ENCODE measurements around the gene TRPV3. TPM values are rescaled to one million over a fixed set of nuclear protein-coding genes. Genes with fewer than 3 reads are reported as not detected.

Gene TRPV3
- total RNA-seq, 1 experiment from 2014 or later: 0.35 TPM

- DNase-seq (ENCODE audit: low spot score) (no peak), ATAC-seq (peak; percentile 60)
- CTCF ChIA-PET: interaction anchor here (1.0 to 1.4 kb wide), 3 partner anchors 46 to 61 kb away, joined by 3 to 7 read pairs (median 3); no protein-coding TSS in a partner anchor
- Mint-ChIP-seq H3K9me3 (no peaks in the 10 kb centered on the region), H3K36me3 (no peaks in the 10 kb centered on the region), H3K4me1 (no peaks in the 10 kb centered on the region), H3K27ac (no peak overlapping the region; the same call in 1 of the 2 replicates), H3K27me3 (ENCODE audit: low read depth) (no peaks in the 10 kb centered on the region), H3K4me3 (no peak overlapping the region)
- POLR2A ChIA-PET: no interaction called here
- TF ChIP-seq ZNF425 (CRISPR knock-in tag; conservative IDR thresholded peaks at IDR 0.05) (no peak), NR1H2 (CRISPR knock-in tag; IDR thresholded peaks at IDR 0.05) (no peak), PREB (CRISPR knock-in tag; IDR thresholded peaks at IDR 0.05; ENCODE audit: borderline replicate concordance) (no peak)
These were observed 39.3 kb upstream of the TRPV3 start for GRCh38 chr17:3596804-3597464.

- H3K4me3 Mint-ChIP-seq: no peak overlapping the region
- no peak for TF ChIP-seq TEAD1 (CRISPR knock-in tag; IDR thresholded peaks at IDR 0.05)
- ATAC-seq (no peak), DNase-seq (ENCODE audit: low spot score) (no peak)
- no peaks in the 10 kb centered on the region for H3K9me3 Mint-ChIP-seq
- no peaks in the 10 kb centered on the region for H3K4me1 Mint-ChIP-seq
- H3K27me3 Mint-ChIP-seq (ENCODE audit: low read depth): no peaks in the 10 kb centered on the region
- H3K27ac Mint-ChIP-seq: no peak overlapping the region
- POLR2A ChIA-PET: no interaction called here
- CTCF ChIA-PET: interaction anchor here (0.7 kb wide), 1 partner anchor 8 kb away, joined by 3 read pairs; no protein-coding TSS in a partner anchor
- H3K36me3 Mint-ChIP-seq: peaks cover 4% of the 10 kb centered on the region; the same call in 1 of the 2 replicates
These were observed 37.4 kb upstream of the TRPV3 start for GRCh38 chr17:3594976-3595375.

GRCh38 chr17:3594051-3594800 lies 36.6 kb upstream of the TRPV3 start:
- no peaks in the 10 kb centered on the region for H3K4me1 Mint-ChIP-seq
- DNase-seq (ENCODE audit: low spot score): no peak
- H3K36me3 Mint-ChIP-seq: peaks cover 10% of the 10 kb centered on the region
- peak overlapping the region; percentile 80 for H3K27ac Mint-ChIP-seq
- H3K4me3 Mint-ChIP-seq: no peak overlapping the region
- ATAC-seq: no peak
- H3K27me3 Mint-ChIP-seq (ENCODE audit: low read depth): no peaks in the 10 kb centered on the region
- ChIA-PET CTCF (interaction anchor here (0.6 to 1.7 kb wide), 3 partner anchors 8 to 59 kb away, joined by 3 to 5 read pairs (median 4); no protein-coding TSS in a partner anchor), POLR2A (interaction anchor here (0.6 kb wide), 1 partner anchor 11 kb away, joined by 3 read pairs; no protein-coding TSS in a partner anchor)
- no peaks in the 10 kb centered on the region for H3K9me3 Mint-ChIP-seq
- no peak for TF ChIP-seq NR1H2 (CRISPR knock-in tag; IDR thresholded peaks at IDR 0.05)
- TF ChIP-seq ZNF396 (CRISPR knock-in tag; IDR thresholded peaks at IDR 0.05; ENCODE audit: borderline replicate concordance): no peak
- TF ChIP-seq TEAD4 (CRISPR knock-in tag; IDR thresholded peaks at IDR 0.05): no peak
- no peak for TF ChIP-seq USF2 (CRISPR knock-in tag; IDR thresholded peaks at IDR 0.05)
- no peak for TF ChIP-seq FOXK1 (CRISPR knock-in tag; IDR thresholded peaks at IDR 0.05)
- no peak for TF ChIP-seq ETV6 (CRISPR knock-in tag; IDR thresholded peaks at IDR 0.05)
- TF ChIP-seq ZNF232 (CRISPR knock-in tag; IDR thresholded peaks at IDR 0.05): no peak
- no peak for TF ChIP-seq ELF4 (CRISPR knock-in tag; IDR thresholded peaks at IDR 0.05; ENCODE audit: low read depth)
- no peak for TF ChIP-seq ZNF671 (CRISPR knock-in tag; IDR thresholded peaks at IDR 0.05)
- no peak for TF ChIP-seq GRHL2 (CRISPR knock-in tag; IDR thresholded peaks at IDR 0.05; ENCODE audit: insufficient replicate concordance, severe bottlenecking)
- no peak for TF ChIP-seq ZNF281 (CRISPR knock-in tag; IDR thresholded peaks at IDR 0.05)
- no peak for TF ChIP-seq FOXP1 (CRISPR knock-in tag; IDR thresholded peaks at IDR 0.05; ENCODE audit: borderline replicate concordance)
- TF ChIP-seq ATF2 (CRISPR knock-in tag; IDR thresholded peaks at IDR 0.05; ENCODE audit: borderline replicate concordance, low read depth): no peak
- TF ChIP-seq E2F1 (CRISPR knock-in tag; IDR thresholded peaks at IDR 0.05): no peak
